ENCODE measurements around the gene CPED1.

CPED1 gene

GRCh38 chr7:120941856-120942255 lies 46.7 kb upstream of the CPED1 start:
- no peaks in the 10 kb centered on the region; the same call in 1 of the 2 replicates for H3K27me3 ChIP-seq (ENCODE audit: insufficient read depth, low read length)
- H3K4me2 ChIP-seq (ENCODE audit: low read length): no peak overlapping the region
- H3K4me1 ChIP-seq (ENCODE audit: insufficient read depth, low read length, severe bottlenecking): no peaks in the 10 kb centered on the region
- H3K79me2 ChIP-seq (ENCODE audit: insufficient read depth, low read length): no peaks in the 10 kb centered on the region
- H3K9me2 ChIP-seq (ENCODE audit: low read depth, low read length): no peaks in the 10 kb centered on the region
- no peak overlapping the region for H3K9ac ChIP-seq (ENCODE audit: low read length)
- TF ChIP-seq EZH2 (IDR thresholded peaks at IDR 0.05; ENCODE audit: borderline replicate concordance, low read length): no peak; the same call in 1 of the 2 replicates
- TF ChIP-seq CTCF (IDR thresholded peaks at IDR 0.05; ENCODE audit: low read length): no peak
- no peak overlapping the region for H3K27ac ChIP-seq (ENCODE audit: low read depth, low read length, poor library complexity, severe bottlenecking)
- no peaks in the 10 kb centered on the region for H3K36me3 ChIP-seq (ENCODE audit: insufficient read depth, low read length)
- H2AFZ ChIP-seq (ENCODE audit: low read length): no peak overlapping the region
- H3F3A ChIP-seq (ENCODE audit: insufficient read depth, low read length): no peaks in the 10 kb centered on the region
- H3K4me3 ChIP-seq (ENCODE audit: low read depth, low read length, poor library complexity, severe bottlenecking): no peak overlapping the region
- H3K9me3 ChIP-seq (ENCODE audit: low read length): no peaks in the 10 kb centered on the region
- H4K20me1 ChIP-seq (ENCODE audit: insufficient read depth, low read length): no peaks in the 10 kb centered on the region

- H2AFZ ChIP-seq (ENCODE audit: low read length): no peak overlapping the region
- no peak overlapping the region for H3K4me3 ChIP-seq (ENCODE audit: low read depth, low read length, poor library complexity, severe bottlenecking)
- H4K20me1 ChIP-seq (ENCODE audit: insufficient read depth, low read length): no peaks in the 10 kb centered on the region
- H3K9me2 ChIP-seq (ENCODE audit: low read depth, low read length): no peaks in the 10 kb centered on the region
- TF ChIP-seq CTCF (IDR thresholded peaks at IDR 0.05; ENCODE audit: low read length): no peak
- no peak for TF ChIP-seq EZH2 (IDR thresholded peaks at IDR 0.05; ENCODE audit: borderline replicate concordance, low read length)
- no peaks in the 10 kb centered on the region for H3F3A ChIP-seq (ENCODE audit: insufficient read depth, low read length)
- no peaks in the 10 kb centered on the region; the same call in 1 of the 2 replicates for H3K27me3 ChIP-seq (ENCODE audit: insufficient read depth, low read length)
- H3K9me3 ChIP-seq (ENCODE audit: low read length): no peaks in the 10 kb centered on the region
- no peak overlapping the region for H3K9ac ChIP-seq (ENCODE audit: low read length)
- no peak overlapping the region for H3K4me2 ChIP-seq (ENCODE audit: low read length)
- H3K79me2 ChIP-seq (ENCODE audit: insufficient read depth, low read length): no peaks in the 10 kb centered on the region
- no peaks in the 10 kb centered on the region for H3K36me3 ChIP-seq (ENCODE audit: insufficient read depth, low read length)
- H3K27ac ChIP-seq (ENCODE audit: low read depth, low read length, poor library complexity, severe bottlenecking): no peak overlapping the region
- no peaks in the 10 kb centered on the region for H3K4me1 ChIP-seq (ENCODE audit: insufficient read depth, low read length, severe bottlenecking)
Measured at GRCh38 chr7:120942861-120943260, 45.6 kb upstream of the CPED1 start.

GRCh38 chr7:120944826-120945562 lies 43.5 kb upstream of the CPED1 start:
- Histone ChIP-seq H4K20me1 (ENCODE audit: insufficient read depth, low read length) (no peaks in the 10 kb centered on the region), H3K36me3 (ENCODE audit: insufficient read depth, low read length) (no peaks in the 10 kb centered on the region), H3K79me2 (ENCODE audit: insufficient read depth, low read length) (no peaks in the 10 kb centered on the region), H3F3A (ENCODE audit: insufficient read depth, low read length) (no peaks in the 10 kb centered on the region), H3K4me3 (ENCODE audit: low read depth, low read length, poor library complexity, severe bottlenecking) (no peak overlapping the region), H3K27me3 (ENCODE audit: insufficient read depth, low read length) (no peaks in the 10 kb centered on the region; the same call in 1 of the 2 replicates), H3K9ac (ENCODE audit: low read length) (no peak overlapping the region), H3K4me1 (ENCODE audit: insufficient read depth, low read length, severe bottlenecking) (peaks cover 10% of the 10 kb centered on the region), H3K4me2 (ENCODE audit: low read length) (no peak overlapping the region), H3K9me3 (ENCODE audit: low read length) (no peaks in the 10 kb centered on the region), H3K9me2 (ENCODE audit: low read depth, low read length) (no peaks in the 10 kb centered on the region), H3K27ac (ENCODE audit: low read depth, low read length, poor library complexity, severe bottlenecking) (no peak overlapping the region), H2AFZ (ENCODE audit: low read length) (no peak overlapping the region)
- no peak for TF ChIP-seq CTCF (IDR thresholded peaks at IDR 0.05; ENCODE audit: low read length)
- no peak for TF ChIP-seq EZH2 (IDR thresholded peaks at IDR 0.05; ENCODE audit: borderline replicate concordance, low read length)

Measured in OCI-LY1 (cell line).